Caco-2 (cell line): ENCODE results near the gene EFCAB7. TPM values are rescaled to one million over a fixed set of nuclear protein-coding genes. Genes with fewer than 3 reads are reported as not detected.
A peak's percentile ranks its signal among the peaks of the same experiment; 100 is the strongest.

Experiments used
- BruUV-seq: library from RNA; stranded (reverse); fragments of 400-500 nt; replicated peaks from 2 replicates; lab custom pipeline; 2021; lab: Mats Ljungman, UMichigan
- CTCF ChIA-PET: fragments of 300-600 bp; sonication (Branson Sonifier 250); formaldehyde crosslinking; loops from one replicate; lab custom pipeline; 2022; ENCODE audit warnings: antibody characterized with exemption; lab: Charles Lee
- POLR2A ChIA-PET: fragments of 300-600 bp; sonication (Branson Sonifier 250); formaldehyde crosslinking; loops from one replicate; lab custom pipeline; 2022; ENCODE audit warnings: antibody characterized with exemption; lab: Charles Lee
- DNase-seq, 2 experiments: peaks; one replicate each; pipeline versions ENCODE4 v3.0.0 to v3.0.0-alpha.2; 2020 to 2022
- H3K27me3 ChIP-seq: replicated peaks from 2 replicates; pipeline ENCODE4 v1.6.0; 2011; ENCODE audit warnings: low read length; ENCODE audit not compliant: control insufficient read depth, insufficient read depth
- H3K36me3 ChIP-seq: 2 replicates; pipeline ENCODE4 v1.5.1; 2011; ENCODE audit warnings: low read length; ENCODE audit not compliant: control insufficient read depth, insufficient read depth
- H3K4me1 ChIP-seq: fragments of 250-450 bp; sonication (Bioruptor Pico); 2 replicates; pipeline ENCODE4 v1.5.1; 2020; ENCODE audit warnings: mild to moderate bottlenecking
- H3K4me3 ChIP-seq: 2 replicates; pipeline ENCODE4 v1.5.1; 2011; ENCODE audit warnings: low read depth, mild to moderate bottlenecking, control low read depth, low read length
- H3K9me3 ChIP-seq: fragments of 250-450 bp; sonication (Bioruptor Pico); 2 replicates; pipeline ENCODE4 v1.5.1; 2020; ENCODE audit warnings: mild to moderate bottlenecking, moderate library complexity
- H3K27ac Mint-ChIP-seq: one replicate; pipeline ENCODE4 v1.8.0; 2022; ENCODE audit warnings: mixed read lengths; ENCODE audit not compliant: unreplicated experiment
- H3K27me3 Mint-ChIP-seq: one replicate; pipeline ENCODE4 v1.8.0; 2022; ENCODE audit warnings: mixed read lengths; ENCODE audit not compliant: insufficient read depth, unreplicated experiment
- H3K36me3 Mint-ChIP-seq: one replicate; pipeline ENCODE4 v1.8.0; 2022; ENCODE audit warnings: mild to moderate bottlenecking, mixed read lengths; ENCODE audit not compliant: insufficient read depth, unreplicated experiment
- H3K4me1 Mint-ChIP-seq: one replicate; pipeline ENCODE4 v1.8.0; 2022; ENCODE audit warnings: low read depth, mixed read lengths; ENCODE audit not compliant: unreplicated experiment
- H3K4me3 Mint-ChIP-seq: one replicate; pipeline ENCODE4 v1.8.0; 2022; ENCODE audit warnings: mild to moderate bottlenecking, moderate library complexity, mixed read lengths; ENCODE audit not compliant: unreplicated experiment
- H3K9me3 Mint-ChIP-seq: one replicate; pipeline ENCODE4 v1.8.0; 2022; ENCODE audit warnings: mixed read lengths; ENCODE audit not compliant: unreplicated experiment
- intact Hi-C: fragments of 100-400 bp; cut with micrococcal nuclease; formaldehyde crosslinking; loops from one replicate; pipeline ENCODE4 v1.10.0; 2022; ENCODE audit not compliant: unreplicated experiment
- total RNA-seq: library from RNA; stranded (reverse); gene quantifications from 2 replicates; pipeline ENCODE4 v1.2.3, GENCODE V29; 2022
- TF ChIP-seq, protein P1 (sequence below), 2 experiments: fragments of 200-600 bp in 1 of 2; IDR thresholded peaks; 1 replicate in 1 of 2; 2 replicates in 1 of 2; pipeline versions ENCODE4 v1.5.1 to v1.8.0; 2011 to 2022; ENCODE audit warnings: antibody characterized with exemption in 1 of 2, control low read depth in 1 of 2, inconsistent platforms in 1 of 2, low read depth in 1 of 2, low read length in 1 of 2, mild to moderate bottlenecking in 1 of 2, moderate library complexity in 1 of 2; ENCODE audit not compliant: insufficient read depth in 1 of 2, severe bottlenecking in 1 of 2, unreplicated experiment in 1 of 2

Gene EFCAB7
- total RNA-seq, 1 experiment from 2014 or later: 3.2 TPM

DNA sequence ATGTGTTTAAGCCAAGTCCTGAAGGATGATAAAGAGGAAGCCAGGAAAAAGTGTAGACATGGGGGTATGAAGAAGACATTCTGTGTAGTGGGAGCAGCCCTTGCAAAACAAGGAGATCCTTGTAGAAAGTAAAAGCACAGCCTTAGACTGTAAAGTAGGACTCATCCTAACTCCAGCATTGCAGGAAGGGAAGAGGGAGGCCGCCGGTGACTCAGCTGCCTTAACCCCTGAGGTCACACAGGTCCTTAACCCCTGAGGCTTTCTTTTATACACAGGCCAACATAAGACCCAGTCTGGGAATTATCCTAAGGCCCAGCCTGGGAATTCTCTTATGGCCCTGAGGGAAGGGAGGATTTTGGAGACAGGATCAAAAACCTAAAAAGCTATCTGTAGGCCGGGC, 87.9 kb downstream of the EFCAB7 start:
- H3K4me1 ChIP-seq: no peaks in the 10 kb centered on the region; the same call in 1 of the 2 replicates
- POLR2A ChIA-PET: no interaction called here
- CTCF ChIA-PET: interaction anchor here (0.6 kb wide), 1 partner anchor 553 kb away, joined by 3 read pairs; no protein-coding TSS in a partner anchor
- Mint-ChIP-seq H3K27me3 (no peaks in the 10 kb centered on the region), H3K27ac (peak overlapping the region; percentile 6), H3K4me3 (no peak overlapping the region), H3K9me3 (no peaks in the 10 kb centered on the region), H3K36me3 (no peaks in the 10 kb centered on the region), H3K4me1 (peaks cover 13% of the 10 kb centered on the region)
- TF ChIP-seq, protein P1, sequence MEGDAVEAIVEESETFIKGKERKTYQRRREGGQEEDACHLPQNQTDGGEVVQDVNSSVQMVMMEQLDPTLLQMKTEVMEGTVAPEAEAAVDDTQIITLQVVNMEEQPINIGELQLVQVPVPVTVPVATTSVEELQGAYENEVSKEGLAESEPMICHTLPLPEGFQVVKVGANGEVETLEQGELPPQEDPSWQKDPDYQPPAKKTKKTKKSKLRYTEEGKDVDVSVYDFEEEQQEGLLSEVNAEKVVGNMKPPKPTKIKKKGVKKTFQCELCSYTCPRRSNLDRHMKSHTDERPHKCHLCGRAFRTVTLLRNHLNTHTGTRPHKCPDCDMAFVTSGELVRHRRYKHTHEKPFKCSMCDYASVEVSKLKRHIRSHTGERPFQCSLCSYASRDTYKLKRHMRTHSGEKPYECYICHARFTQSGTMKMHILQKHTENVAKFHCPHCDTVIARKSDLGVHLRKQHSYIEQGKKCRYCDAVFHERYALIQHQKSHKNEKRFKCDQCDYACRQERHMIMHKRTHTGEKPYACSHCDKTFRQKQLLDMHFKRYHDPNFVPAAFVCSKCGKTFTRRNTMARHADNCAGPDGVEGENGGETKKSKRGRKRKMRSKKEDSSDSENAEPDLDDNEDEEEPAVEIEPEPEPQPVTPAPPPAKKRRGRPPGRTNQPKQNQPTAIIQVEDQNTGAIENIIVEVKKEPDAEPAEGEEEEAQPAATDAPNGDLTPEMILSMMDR (IDR thresholded peaks at IDR 0.05; ENCODE audit: insufficient read depth in 1 of 2, low read depth in 1 of 2, low read length in 1 of 2, severe bottlenecking in 1 of 2, unreplicated experiment in 1 of 2): no peak
- H3K36me3 ChIP-seq: no peaks in the 10 kb centered on the region
- intact Hi-C loops: loop anchor here (10.0 kb wide), 1 partner anchor 164 kb away; the partner anchor contains the start of gene ROR1
- no TSS peak for BruUV-seq
- no peaks in the 10 kb centered on the region for H3K9me3 ChIP-seq
- no peaks in the 10 kb centered on the region for H3K27me3 ChIP-seq
- no peak for DNase-seq
- H3K4me3 ChIP-seq: no peak overlapping the region

DNA sequence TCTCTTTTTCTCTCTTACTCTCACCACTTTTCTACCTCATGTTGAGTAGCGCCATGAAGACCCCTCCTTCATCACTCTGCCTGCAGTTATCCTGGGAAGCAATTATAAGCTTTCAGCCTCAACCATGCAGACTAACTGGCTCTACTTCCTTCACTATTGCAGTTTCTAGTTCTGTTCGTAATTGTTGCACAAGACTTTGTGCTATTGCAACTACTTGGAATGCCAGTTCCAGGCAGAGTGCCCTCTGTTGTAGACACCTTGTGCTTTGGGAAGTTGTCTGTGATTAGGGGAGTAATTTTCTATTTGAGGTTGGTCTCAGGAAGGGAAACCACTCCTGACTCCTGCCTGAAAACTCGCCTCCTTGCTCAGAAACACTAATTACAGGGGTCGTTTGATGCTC, 89.2 kb downstream of the EFCAB7 start:
- Mint-ChIP-seq H3K4me1 (peaks cover 13% of the 10 kb centered on the region), H3K9me3 (no peaks in the 10 kb centered on the region), H3K27me3 (no peaks in the 10 kb centered on the region), H3K27ac (peak overlapping the region; percentile 10), H3K36me3 (no peaks in the 10 kb centered on the region), H3K4me3 (no peak overlapping the region)
- Histone ChIP-seq H3K4me1 (no peaks in the 10 kb centered on the region; the same call in 1 of the 2 replicates), H3K9me3 (no peaks in the 10 kb centered on the region), H3K4me3 (no peak overlapping the region), H3K36me3 (no peaks in the 10 kb centered on the region), H3K27me3 (no peaks in the 10 kb centered on the region)
- intact Hi-C loops: loop anchor here (10.0 kb wide), 1 partner anchor 162 kb away; the partner anchor contains the start of gene ROR1
- ChIA-PET CTCF (no interaction called here), POLR2A (no interaction called here)
- DNase-seq: no peak
- BruUV-seq: no TSS peak
- TF ChIP-seq, protein P1 (IDR thresholded peaks at IDR 0.05; ENCODE audit: insufficient read depth in 1 of 2, low read depth in 1 of 2, low read length in 1 of 2, severe bottlenecking in 1 of 2, unreplicated experiment in 1 of 2): no peak

DNA sequence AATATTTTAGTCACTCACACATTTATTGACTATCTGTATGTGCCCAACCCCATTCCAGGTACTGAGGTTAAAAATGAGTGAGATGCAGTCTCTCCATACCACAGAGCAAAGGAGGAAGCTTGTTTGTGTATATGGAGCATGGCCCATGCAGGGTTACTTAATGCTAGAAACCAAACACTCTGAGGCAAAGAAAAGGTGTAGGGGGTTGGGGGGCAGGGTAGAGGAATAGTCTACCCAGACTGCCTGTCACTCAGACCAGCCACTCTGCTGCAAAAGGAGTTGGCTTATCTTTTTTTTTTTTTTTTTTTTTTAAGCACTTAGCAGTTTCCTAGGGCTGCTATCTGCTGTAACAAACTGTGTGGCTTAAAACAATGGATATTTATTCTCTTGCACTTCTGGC, 89.6 kb downstream of the EFCAB7 start:
- ChIA-PET CTCF (no interaction called here), POLR2A (no interaction called here)
- Mint-ChIP-seq H3K4me3 (no peak overlapping the region), H3K27ac (no peak overlapping the region), H3K9me3 (no peaks in the 10 kb centered on the region), H3K4me1 (peaks cover 13% of the 10 kb centered on the region), H3K27me3 (no peaks in the 10 kb centered on the region), H3K36me3 (no peaks in the 10 kb centered on the region)
- no TSS peak for BruUV-seq
- no peaks in the 10 kb centered on the region for H3K9me3 ChIP-seq
- no peaks in the 10 kb centered on the region for H3K36me3 ChIP-seq
- no peaks in the 10 kb centered on the region for H3K27me3 ChIP-seq
- no peak for DNase-seq
- intact Hi-C loops: loop anchor here (10.0 kb wide), 1 partner anchor 162 kb away; the partner anchor contains the start of gene ROR1
- no peaks in the 10 kb centered on the region; the same call in 1 of the 2 replicates for H3K4me1 ChIP-seq
- TF ChIP-seq, protein P1 (IDR thresholded peaks at IDR 0.05; ENCODE audit: insufficient read depth in 1 of 2, low read depth in 1 of 2, low read length in 1 of 2, severe bottlenecking in 1 of 2, unreplicated experiment in 1 of 2): no peak
- H3K4me3 ChIP-seq: no peak overlapping the region
